GM06990 (cell line): ENCODE data around the gene SLC25A23.
A peak's percentile ranks its signal among the peaks of the same experiment; 100 is the strongest.

Experiments used
- DNase-seq: peaks from one replicate; pipeline ENCODE4 v3.0.0-alpha.2; 2011; ENCODE audit not compliant: insufficient read length; ENCODE audit errors: extremely low read depth
- H3K27me3 ChIP-seq: replicated peaks from 2 replicates; pipeline ENCODE4 v1.6.0; 2011; ENCODE audit warnings: low read length; ENCODE audit not compliant: control insufficient read depth, insufficient read depth
- H3K36me3 ChIP-seq: 2 replicates; pipeline ENCODE4 v1.5.1; 2011; ENCODE audit warnings: low read length; ENCODE audit not compliant: control insufficient read depth, insufficient read depth
- H3K4me3 ChIP-seq: replicated peaks from 2 replicates; pipeline ENCODE4 v1.5.1; 2011; ENCODE audit warnings: low read depth, mild to moderate bottlenecking, control low read depth, low read length
- TF ChIP-seq, protein P1 (sequence below): IDR thresholded peaks from 2 replicates; pipeline ENCODE4 v1.5.1; 2011; ENCODE audit warnings: low read length, control low read depth, mild to moderate bottlenecking, inconsistent platforms; ENCODE audit not compliant: insufficient read depth, poor library complexity, severe bottlenecking

The SLC25A23 gene

DNA sequence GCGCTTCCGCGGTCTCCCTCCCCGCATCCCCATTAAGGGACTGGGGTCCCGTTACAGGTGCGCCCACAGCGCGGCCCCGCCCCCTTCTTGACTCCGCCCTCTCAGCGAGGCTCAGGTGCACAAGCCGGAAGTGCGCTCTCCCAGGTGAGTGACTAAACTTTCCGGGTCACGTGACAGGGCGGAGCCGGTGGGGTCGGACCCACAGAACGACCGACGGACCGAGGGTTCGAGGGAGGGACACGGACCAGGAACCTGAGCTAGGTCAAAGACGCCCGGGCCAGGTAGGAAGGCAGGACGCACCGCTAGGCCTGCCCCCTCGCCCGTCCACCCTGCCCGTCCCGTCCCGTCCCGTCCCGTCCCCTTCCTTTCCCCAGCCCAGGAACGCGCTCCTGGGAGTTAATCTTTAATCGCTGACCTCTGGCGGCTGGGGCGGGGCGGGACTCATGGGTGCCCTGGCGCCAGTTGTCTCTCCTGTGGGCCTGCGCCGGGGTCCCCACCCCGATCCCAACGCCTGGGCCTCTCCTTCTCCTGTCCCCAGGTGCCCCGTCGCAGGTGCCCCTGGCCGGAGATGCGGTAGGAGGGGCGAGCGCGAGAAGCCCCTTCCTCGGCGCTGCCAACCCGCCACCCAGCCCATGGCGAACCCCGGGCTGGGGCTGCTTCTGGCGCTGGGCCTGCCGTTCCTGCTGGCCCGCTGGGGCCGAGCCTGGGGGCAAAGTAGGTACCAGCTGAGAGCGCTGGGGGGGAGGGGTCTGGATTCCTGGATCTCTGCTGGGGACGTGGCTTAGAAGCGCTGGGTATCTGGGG lies 4.7 kb upstream of the SLC25A23 start, which contains the start of gene CRB3:
Gene CRB3, plus strand, starts transcription at position 202 of the 804 bp plus-strand sequence. Its CDS starts 431 bp downstream, at position 633.
- no peak for DNase-seq
- Histone ChIP-seq H3K36me3 (peaks cover 2% of the 10 kb centered on the region), H3K27me3 (no peaks in the 10 kb centered on the region), H3K4me3 (peak within 1 kb of the TSS; percentile 35)
- TF ChIP-seq, protein P1, sequence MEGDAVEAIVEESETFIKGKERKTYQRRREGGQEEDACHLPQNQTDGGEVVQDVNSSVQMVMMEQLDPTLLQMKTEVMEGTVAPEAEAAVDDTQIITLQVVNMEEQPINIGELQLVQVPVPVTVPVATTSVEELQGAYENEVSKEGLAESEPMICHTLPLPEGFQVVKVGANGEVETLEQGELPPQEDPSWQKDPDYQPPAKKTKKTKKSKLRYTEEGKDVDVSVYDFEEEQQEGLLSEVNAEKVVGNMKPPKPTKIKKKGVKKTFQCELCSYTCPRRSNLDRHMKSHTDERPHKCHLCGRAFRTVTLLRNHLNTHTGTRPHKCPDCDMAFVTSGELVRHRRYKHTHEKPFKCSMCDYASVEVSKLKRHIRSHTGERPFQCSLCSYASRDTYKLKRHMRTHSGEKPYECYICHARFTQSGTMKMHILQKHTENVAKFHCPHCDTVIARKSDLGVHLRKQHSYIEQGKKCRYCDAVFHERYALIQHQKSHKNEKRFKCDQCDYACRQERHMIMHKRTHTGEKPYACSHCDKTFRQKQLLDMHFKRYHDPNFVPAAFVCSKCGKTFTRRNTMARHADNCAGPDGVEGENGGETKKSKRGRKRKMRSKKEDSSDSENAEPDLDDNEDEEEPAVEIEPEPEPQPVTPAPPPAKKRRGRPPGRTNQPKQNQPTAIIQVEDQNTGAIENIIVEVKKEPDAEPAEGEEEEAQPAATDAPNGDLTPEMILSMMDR, result no peak

DNA sequence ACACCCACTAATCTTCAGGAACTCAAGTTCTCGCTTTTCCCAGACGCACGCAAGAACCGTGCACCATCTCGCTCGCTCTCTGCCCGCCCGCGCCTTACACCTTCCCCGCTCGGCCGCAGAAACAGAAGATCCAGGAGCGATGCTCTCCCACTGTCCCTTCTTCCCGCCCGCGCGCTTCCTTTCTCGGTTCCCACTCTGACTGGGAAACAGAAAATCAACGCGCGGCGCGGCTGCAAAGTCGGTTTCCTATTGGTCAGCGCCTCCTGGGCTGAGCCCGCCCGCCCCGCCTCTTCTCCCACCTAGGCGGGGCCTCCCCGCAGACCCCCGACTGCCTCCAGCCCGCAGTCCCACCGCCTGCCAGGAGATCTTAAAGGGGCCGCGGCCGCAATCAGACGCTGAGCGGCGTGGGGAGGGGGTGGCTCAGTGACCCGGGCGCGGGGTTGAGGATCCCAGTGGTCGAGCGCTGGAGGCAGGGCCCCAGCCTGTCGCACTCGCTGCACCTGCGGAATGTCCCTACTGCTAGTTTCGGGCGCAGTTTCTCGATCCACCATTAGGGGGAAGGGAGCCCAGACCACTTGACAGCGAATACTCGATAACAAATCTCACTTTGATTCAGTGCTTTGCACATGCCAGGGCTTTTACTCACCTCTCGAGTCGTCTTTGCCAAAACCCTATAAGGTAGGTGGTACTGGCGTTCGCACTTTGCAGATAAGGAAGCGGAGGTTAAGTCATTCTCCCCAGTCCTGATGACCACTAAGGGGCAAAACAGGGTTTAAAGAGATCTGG lies 700 bp upstream of the SLC25A23 start:
- peaks cover 11% of the 10 kb centered on the region for H3K36me3 ChIP-seq
- DNase-seq, result peak; percentile 97
- H3K27me3 ChIP-seq, result no peaks in the 10 kb centered on the region
- TF ChIP-seq, protein P1, result peak; percentile 60
- peak overlapping the region; percentile 74 for H3K4me3 ChIP-seq

DNA sequence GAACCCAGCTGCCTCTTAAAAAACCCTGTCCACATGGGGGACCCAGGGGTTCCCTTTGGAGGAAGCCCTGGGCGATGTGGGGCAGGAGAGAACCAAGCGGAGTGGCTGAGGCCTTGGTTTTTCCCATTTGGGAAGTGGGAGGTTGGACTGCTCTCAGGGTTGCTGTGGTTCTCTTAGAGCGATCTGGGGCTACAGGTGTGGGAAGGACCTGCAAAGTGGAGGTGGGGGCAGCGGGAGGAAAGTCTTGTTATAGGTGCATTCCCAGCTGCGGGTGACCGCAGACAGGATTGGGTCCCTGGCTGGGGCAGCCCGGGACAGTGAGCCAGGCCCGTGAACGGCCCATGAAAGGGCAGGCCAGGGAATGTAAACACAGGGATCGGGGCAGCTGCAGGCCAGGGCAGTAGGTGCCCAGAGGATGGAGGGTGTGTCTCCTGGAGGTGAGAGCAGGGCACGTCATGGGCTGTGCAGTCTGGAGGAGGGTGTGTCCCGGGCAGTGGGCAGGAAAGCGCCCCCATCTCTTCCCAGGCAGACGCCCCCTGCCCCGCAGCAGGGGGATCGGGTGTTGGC lies 814 bp downstream of the SLC25A23 start:
- Histone ChIP-seq H3K36me3 (peaks cover 22% of the 10 kb centered on the region), H3K4me3 (peak overlapping the region; percentile 74), H3K27me3 (no peaks in the 10 kb centered on the region)
- peak; percentile 41 for DNase-seq
- TF ChIP-seq, protein P1, result no peak

DNA sequence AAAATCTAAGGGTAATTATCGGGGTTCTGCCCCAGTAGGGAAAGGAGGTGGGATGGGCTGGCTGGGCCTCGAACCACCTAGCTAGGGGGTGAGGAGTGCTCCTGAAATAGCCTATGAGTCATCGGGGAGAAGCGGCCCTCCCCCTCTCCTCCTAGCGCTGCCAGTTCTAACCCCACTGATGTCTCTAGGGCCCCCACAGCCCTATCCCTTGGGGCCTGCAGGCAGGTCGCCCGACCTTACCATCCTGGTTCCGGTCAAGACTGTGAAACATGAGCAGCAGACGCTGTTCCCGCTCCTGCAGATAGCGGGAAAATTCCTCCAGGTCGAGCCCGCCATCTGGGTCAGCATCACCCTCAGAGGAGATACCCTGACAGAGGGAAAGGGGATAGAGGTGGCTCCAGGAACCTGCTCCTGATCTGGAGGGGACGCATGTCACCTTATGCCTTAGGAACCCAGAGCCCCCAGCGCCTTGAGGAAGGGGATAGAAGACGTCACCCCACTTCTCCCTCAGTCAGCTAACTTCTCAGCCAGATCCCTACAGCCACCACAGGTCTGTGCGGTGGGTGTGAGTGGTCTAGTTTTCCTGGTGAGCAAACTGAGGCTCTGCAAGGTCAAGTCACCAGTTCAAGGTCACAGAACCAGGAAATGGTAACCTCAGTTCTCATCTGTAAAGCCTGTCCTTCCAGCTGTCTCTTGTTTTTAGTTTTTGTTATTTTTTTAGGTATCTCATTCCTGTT lies 1.5 kb downstream of the SLC25A23 start:
- Histone ChIP-seq H3K4me3 (peak overlapping the region; percentile 74), H3K27me3 (no peaks in the 10 kb centered on the region), H3K36me3 (peaks cover 24% of the 10 kb centered on the region)
- DNase-seq, result peak; percentile 57
- TF ChIP-seq, protein P1, result no peak

DNA sequence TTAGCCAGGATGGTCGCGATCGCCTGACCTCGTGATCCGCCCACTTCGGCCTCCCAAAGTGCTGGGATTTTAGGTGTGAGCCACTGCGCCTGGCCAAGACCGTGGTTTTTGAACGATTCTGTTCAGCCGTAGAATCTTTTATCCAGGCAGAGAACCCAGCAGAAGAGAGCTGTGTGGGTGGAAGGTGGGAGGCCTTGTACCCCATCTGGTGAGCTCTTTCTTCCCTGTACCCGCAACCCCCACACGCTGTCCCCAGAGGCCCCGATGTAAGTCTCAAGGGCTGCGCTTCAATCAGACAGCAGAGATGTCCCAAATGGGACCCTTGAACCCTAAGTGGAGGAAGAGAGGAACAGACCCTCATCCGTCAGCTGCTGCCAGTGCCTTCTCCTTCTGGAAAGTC lies 3.7 kb downstream of the SLC25A23 start:
- TF ChIP-seq, protein P1, result no peak
- H3K27me3 ChIP-seq, result no peaks in the 10 kb centered on the region
- H3K36me3 ChIP-seq, result peaks cover 36% of the 10 kb centered on the region
- no peak for DNase-seq
- H3K4me3 ChIP-seq, result no peak overlapping the region
